H1 (cell line): ENCODE measurements around the gene LPO.

Experiments
- CEBPB ChIP-seq: IDR thresholded peaks from 2 replicates; pipeline ENCODE4 v1.6.1; 2012; ENCODE audit warnings: low read depth, low read length
- EGR1 ChIP-seq: IDR thresholded peaks from 2 replicates; pipeline ENCODE4 v1.6.1; 2011; ENCODE audit warnings: low read depth, low read length, borderline replicate concordance
- FOSL1 ChIP-seq: IDR thresholded peaks from 2 replicates; pipeline ENCODE4 v1.6.1; 2011; ENCODE audit warnings: mild to moderate bottlenecking, low read depth, low read length, moderate library complexity; ENCODE audit not compliant: insufficient read depth
- RFX5 ChIP-seq: IDR thresholded peaks from 2 replicates; pipeline ENCODE4 v1.6.1; 2011; ENCODE audit warnings: low read depth, low read length, improper control_type of control experiment, borderline replicate concordance
- SP1 ChIP-seq: IDR thresholded peaks from 2 replicates; pipeline ENCODE4 v1.6.1; 2011; ENCODE audit warnings: low read depth, low read length
- TF ChIP-seq, protein P1 (sequence below), 3 experiments: IDR thresholded peaks; 1 replicate in 2 of 3; 2 replicates in 1 of 3; pipeline versions ENCODE4 v1.5.1 to v1.6.1; 2011; ENCODE audit warnings: low read length in 3 of 3, mild to moderate bottlenecking in 3 of 3, inconsistent platforms in 2 of 3, low read depth in 1 of 3, moderate library complexity in 1 of 3; ENCODE audit not compliant: insufficient read depth in 1 of 3; ENCODE audit errors: control extremely low read depth in 1 of 3

- TF ChIP-seq SP1 (no peak), EGR1 (no peak), CEBPB (no peak), FOSL1 (no peak), RFX5 (no peak)
- TF ChIP-seq, protein P1, sequence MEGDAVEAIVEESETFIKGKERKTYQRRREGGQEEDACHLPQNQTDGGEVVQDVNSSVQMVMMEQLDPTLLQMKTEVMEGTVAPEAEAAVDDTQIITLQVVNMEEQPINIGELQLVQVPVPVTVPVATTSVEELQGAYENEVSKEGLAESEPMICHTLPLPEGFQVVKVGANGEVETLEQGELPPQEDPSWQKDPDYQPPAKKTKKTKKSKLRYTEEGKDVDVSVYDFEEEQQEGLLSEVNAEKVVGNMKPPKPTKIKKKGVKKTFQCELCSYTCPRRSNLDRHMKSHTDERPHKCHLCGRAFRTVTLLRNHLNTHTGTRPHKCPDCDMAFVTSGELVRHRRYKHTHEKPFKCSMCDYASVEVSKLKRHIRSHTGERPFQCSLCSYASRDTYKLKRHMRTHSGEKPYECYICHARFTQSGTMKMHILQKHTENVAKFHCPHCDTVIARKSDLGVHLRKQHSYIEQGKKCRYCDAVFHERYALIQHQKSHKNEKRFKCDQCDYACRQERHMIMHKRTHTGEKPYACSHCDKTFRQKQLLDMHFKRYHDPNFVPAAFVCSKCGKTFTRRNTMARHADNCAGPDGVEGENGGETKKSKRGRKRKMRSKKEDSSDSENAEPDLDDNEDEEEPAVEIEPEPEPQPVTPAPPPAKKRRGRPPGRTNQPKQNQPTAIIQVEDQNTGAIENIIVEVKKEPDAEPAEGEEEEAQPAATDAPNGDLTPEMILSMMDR (IDR thresholded peaks at IDR 0.05; ENCODE audit: control extremely low read depth in 1 of 3, insufficient read depth in 1 of 3, low read depth in 1 of 3, low read length in 3 of 3) = no peak
Measured at GRCh38 chr17:58246781-58247180, 8.4 kb downstream of the LPO start.
